ENCODE measurements around the gene KIAA1210.

The KIAA1210 gene

GRCh38 chrX:119127650-119128049 lies at the start of gene KIAA1210:
KIAA1210 (minus strand) TSS chrX:119127812; CDS start chrX:119123642, 4,170 bp downstream.
- no peak for ATAC-seq
- DNase-seq (ENCODE audit: low spot score in 2 of 2) = no peak
- Mint-ChIP-seq H3K27ac (no peak within 1 kb of the TSS), H3K4me3 (no peak within 1 kb of the TSS), H3K4me1 (no peaks in the 10 kb centered on the region), H3K36me3 (no peaks in the 10 kb centered on the region), H3K9me3 (no peaks in the 10 kb centered on the region)

GRCh38 chrX:119177278-119177677 lies 49.7 kb upstream of the KIAA1210 start:
- Mint-ChIP-seq H3K27ac (no peak overlapping the region), H3K4me1 (no peaks in the 10 kb centered on the region), H3K9me3 (no peaks in the 10 kb centered on the region), H3K4me3 (no peak overlapping the region), H3K36me3 (no peaks in the 10 kb centered on the region)
- ATAC-seq (no peak), DNase-seq (ENCODE audit: low spot score in 2 of 2) (no peak)

- no peaks in the 10 kb centered on the region for H3K36me3 Mint-ChIP-seq
- H3K4me3 Mint-ChIP-seq = no peak overlapping the region
- no peaks in the 10 kb centered on the region for H3K9me3 Mint-ChIP-seq
- H3K27ac Mint-ChIP-seq = no peak overlapping the region
- ATAC-seq (no peak), DNase-seq (ENCODE audit: low spot score in 2 of 2) (no peak)
- no peaks in the 10 kb centered on the region for H3K4me1 Mint-ChIP-seq
Measured at GRCh38 chrX:119174900-119175299, 47.3 kb upstream of the KIAA1210 start.

GRCh38 chrX:119168104-119168503 lies 40.5 kb upstream of the KIAA1210 start:
- Mint-ChIP-seq H3K4me1 (no peaks in the 10 kb centered on the region), H3K4me3 (no peak overlapping the region), H3K27ac (no peak overlapping the region), H3K9me3 (no peaks in the 10 kb centered on the region), H3K36me3 (no peaks in the 10 kb centered on the region)
- DNase-seq (ENCODE audit: low spot score in 2 of 2) = no peak
- no peak for ATAC-seq

- Mint-ChIP-seq H3K9me3 (no peaks in the 10 kb centered on the region), H3K36me3 (no peaks in the 10 kb centered on the region), H3K27ac (no peak overlapping the region), H3K4me3 (no peak overlapping the region), H3K4me1 (no peaks in the 10 kb centered on the region)
- no peak for DNase-seq (ENCODE audit: low spot score in 2 of 2)
- no peak for ATAC-seq
Measured at GRCh38 chrX:119158226-119158625, 30.6 kb upstream of the KIAA1210 start.

GRCh38 chrX:119156241-119156640 lies 28.6 kb upstream of the KIAA1210 start:
- H3K27ac Mint-ChIP-seq = no peak overlapping the region
- no peak overlapping the region for H3K4me3 Mint-ChIP-seq
- H3K4me1 Mint-ChIP-seq = no peaks in the 10 kb centered on the region
- no peak for DNase-seq (ENCODE audit: low spot score in 2 of 2)
- H3K9me3 Mint-ChIP-seq = no peaks in the 10 kb centered on the region
- no peak for ATAC-seq
- no peaks in the 10 kb centered on the region for H3K36me3 Mint-ChIP-seq

DNA sequence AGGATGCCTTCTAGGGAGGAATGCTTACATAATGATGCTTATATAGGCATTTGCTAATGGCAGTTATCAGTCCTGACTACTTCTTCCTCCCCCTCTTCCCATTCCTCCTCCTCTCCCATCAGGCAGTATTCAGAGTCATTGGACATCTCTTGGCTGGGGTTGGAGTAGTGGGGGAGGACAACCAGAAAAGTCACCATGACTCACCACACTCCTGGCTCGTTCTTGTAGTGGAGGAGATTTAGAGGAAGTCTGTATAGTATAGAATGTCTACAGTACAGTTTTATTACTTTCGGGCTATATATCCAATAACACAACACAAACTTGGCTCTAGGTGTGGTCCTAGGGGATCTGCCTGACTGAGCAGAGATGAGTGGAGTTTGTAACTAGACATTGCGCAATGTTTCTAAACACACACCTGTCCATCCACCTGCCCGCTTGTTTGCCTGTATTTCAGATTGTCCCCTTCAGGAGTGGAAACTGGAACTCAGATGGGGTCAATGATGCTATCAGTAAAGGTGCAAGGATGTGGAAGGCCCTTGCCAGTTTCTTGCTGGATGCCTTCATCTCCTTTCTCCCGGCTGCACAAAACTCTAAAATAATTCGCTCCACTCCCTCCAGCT lies 27.9 kb upstream of the KIAA1210 start:
- Mint-ChIP-seq H3K4me1 (no peaks in the 10 kb centered on the region), H3K4me3 (no peak overlapping the region), H3K9me3 (no peaks in the 10 kb centered on the region), H3K27ac (no peak overlapping the region), H3K36me3 (no peaks in the 10 kb centered on the region)
- DNase-seq (ENCODE audit: low spot score in 2 of 2) (no peak), ATAC-seq (no peak)

DNA sequence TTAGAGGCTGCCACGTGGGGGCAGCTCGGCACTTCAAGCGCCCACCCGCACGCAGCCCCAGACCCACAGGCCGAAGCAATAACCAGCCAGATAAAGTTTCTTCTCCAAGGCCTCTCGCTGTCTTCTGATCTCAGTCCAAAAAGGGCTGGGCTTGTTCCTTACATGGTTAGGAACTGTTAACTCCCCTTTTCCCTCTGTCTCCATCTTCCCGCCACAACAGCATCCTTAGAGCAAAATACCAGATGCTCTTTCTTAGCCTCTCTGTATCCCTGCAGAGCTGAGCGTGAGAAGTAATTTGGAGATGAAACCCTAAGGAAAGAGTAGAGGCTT lies 23.4 kb upstream of the KIAA1210 start:
- H3K27ac Mint-ChIP-seq = no peak overlapping the region
- no peak for ATAC-seq
- H3K4me3 Mint-ChIP-seq = no peak overlapping the region
- DNase-seq (ENCODE audit: low spot score in 2 of 2) = no peak
- no peaks in the 10 kb centered on the region for H3K9me3 Mint-ChIP-seq
- H3K36me3 Mint-ChIP-seq = no peaks in the 10 kb centered on the region
- no peaks in the 10 kb centered on the region for H3K4me1 Mint-ChIP-seq

GRCh38 chrX:119150163-119151050 lies 22.8 kb upstream of the KIAA1210 start:
- Mint-ChIP-seq H3K36me3 (no peaks in the 10 kb centered on the region), H3K27ac (no peak overlapping the region), H3K4me3 (no peak overlapping the region), H3K4me1 (no peaks in the 10 kb centered on the region), H3K9me3 (no peaks in the 10 kb centered on the region)
- DNase-seq (ENCODE audit: low spot score in 2 of 2) (no peak), ATAC-seq (no peak)

DNA sequence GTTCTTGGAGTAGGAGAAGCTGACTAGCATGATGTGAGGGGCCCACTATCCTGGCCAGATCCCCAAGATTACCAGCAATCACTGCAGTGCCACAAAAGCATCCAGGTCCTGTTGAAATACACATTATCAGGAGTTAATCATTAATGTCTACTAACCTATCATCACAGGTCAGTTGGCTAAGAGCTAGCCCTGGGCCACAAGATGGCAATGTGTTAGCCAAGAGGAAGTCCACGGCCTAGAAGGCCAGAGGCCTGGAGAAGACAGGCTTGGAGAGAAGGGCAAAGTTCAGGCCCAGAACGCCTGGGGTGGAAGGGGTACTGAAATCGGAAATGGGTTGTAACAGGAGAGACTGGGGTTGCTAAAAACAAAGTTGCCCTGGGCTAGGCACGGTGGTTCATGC lies 19.9 kb upstream of the KIAA1210 start:
- ATAC-seq = no peak
- no peak overlapping the region for H3K4me3 Mint-ChIP-seq
- DNase-seq (ENCODE audit: low spot score in 2 of 2) = no peak
- H3K27ac Mint-ChIP-seq = no peak overlapping the region
- no peaks in the 10 kb centered on the region for H3K9me3 Mint-ChIP-seq
- H3K36me3 Mint-ChIP-seq = no peaks in the 10 kb centered on the region
- H3K4me1 Mint-ChIP-seq = no peaks in the 10 kb centered on the region

DNA sequence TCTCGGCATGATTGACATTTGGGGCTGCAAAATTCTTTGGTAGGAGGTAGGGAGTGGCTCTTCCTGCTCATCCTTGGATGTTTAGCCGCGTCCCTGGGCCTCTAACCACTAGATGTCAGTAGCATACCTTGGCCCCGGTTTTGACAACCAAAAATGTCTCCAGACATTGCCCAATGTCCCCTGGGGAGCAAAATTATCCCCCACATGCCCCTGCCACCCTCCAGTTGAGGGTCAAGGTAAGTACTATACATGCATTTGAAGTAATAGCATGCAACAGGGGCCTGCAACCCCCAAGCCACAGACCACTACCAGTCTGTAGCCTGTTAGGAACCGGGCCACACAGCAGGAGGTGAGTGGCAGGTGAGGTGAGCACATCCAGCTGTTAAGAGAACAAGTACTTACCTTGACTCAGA lies 17.6 kb upstream of the KIAA1210 start:
- no peaks in the 10 kb centered on the region for H3K36me3 Mint-ChIP-seq
- DNase-seq (ENCODE audit: low spot score in 2 of 2) = no peak
- H3K27ac Mint-ChIP-seq = no peak overlapping the region
- ATAC-seq = no peak
- H3K4me3 Mint-ChIP-seq = no peak overlapping the region
- no peaks in the 10 kb centered on the region for H3K4me1 Mint-ChIP-seq
- H3K9me3 Mint-ChIP-seq = no peaks in the 10 kb centered on the region

DNA sequence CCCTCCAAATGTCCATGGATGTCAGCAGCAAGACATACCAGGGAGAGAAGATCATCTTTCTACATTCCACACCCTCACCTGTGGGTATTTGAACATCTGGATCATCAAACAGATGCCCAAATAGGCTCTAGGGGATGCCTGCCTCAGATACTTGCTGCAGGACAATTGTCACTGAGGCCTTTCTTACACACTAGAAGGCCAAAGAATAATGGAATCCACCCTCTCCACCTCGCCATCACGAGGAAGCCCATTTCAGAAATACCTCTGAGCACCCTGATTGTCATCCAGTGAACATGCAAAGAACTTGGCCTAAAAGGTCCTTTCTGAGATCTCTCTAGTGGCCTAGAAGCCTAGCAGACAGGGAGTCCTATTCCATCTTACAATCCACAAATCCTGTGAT lies 6.9 kb upstream of the KIAA1210 start:
- no peaks in the 10 kb centered on the region for H3K9me3 Mint-ChIP-seq
- DNase-seq (ENCODE audit: low spot score in 2 of 2) = no peak
- ATAC-seq = no peak
- H3K4me1 Mint-ChIP-seq = no peaks in the 10 kb centered on the region
- H3K4me3 Mint-ChIP-seq = no peak overlapping the region
- H3K36me3 Mint-ChIP-seq = no peaks in the 10 kb centered on the region
- no peak overlapping the region for H3K27ac Mint-ChIP-seq

DNA sequence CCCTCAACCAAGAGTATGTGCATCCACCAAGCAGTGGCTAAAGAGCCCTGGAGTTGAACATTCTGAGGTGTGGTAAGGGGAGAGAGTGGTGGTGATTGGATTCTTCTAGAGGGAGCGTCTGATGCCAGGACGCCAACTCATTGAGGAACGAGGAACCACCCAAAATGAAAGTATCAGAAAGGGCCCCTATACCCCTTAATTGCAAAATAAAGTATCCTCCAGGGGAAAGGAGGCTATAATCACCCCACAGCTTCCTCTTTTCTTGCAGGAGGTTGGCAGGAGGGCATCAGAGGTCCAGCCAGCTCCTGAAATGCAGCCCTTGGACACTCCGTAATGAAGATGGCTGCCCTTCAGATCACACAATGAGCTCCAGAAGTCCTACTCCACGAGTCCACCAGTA lies 5.3 kb upstream of the KIAA1210 start:
- Mint-ChIP-seq H3K27ac (no peak overlapping the region), H3K9me3 (no peaks in the 10 kb centered on the region), H3K36me3 (no peaks in the 10 kb centered on the region), H3K4me3 (no peak overlapping the region), H3K4me1 (no peaks in the 10 kb centered on the region)
- no peak for DNase-seq (ENCODE audit: low spot score in 2 of 2)
- ATAC-seq = no peak

- DNase-seq (ENCODE audit: low spot score in 2 of 2) = no peak
- Mint-ChIP-seq H3K36me3 (no peaks in the 10 kb centered on the region), H3K27ac (no peak overlapping the region), H3K4me3 (no peak overlapping the region), H3K4me1 (no peaks in the 10 kb centered on the region), H3K9me3 (no peaks in the 10 kb centered on the region)
- ATAC-seq = no peak
Measured at GRCh38 chrX:119132316-119132715, 4.7 kb upstream of the KIAA1210 start.

DNA sequence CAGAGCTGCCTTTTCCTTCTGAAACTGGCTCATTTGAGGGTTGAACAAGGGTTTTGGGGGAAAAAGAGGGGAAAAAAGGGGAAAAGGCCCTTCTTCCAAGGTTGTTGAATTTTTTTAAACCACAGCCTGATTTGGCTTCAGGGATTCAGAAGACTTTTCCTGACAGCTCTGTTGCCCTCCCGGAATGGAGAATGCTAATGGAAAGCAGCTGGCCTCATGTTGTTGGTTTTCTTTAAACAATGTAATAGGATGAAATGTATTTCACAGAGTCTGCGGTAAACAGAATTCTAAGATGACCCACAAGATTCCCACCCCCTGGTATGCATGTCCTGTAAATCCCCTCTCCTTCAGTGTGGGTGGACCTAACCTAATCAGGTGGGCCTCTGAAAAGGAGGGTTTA lies 3.3 kb upstream of the KIAA1210 start:
- Mint-ChIP-seq H3K4me1 (no peaks in the 10 kb centered on the region), H3K27ac (no peak overlapping the region), H3K36me3 (no peaks in the 10 kb centered on the region), H3K4me3 (no peak overlapping the region), H3K9me3 (no peaks in the 10 kb centered on the region)
- DNase-seq (ENCODE audit: low spot score in 2 of 2) = no peak
- ATAC-seq = no peak

DNA sequence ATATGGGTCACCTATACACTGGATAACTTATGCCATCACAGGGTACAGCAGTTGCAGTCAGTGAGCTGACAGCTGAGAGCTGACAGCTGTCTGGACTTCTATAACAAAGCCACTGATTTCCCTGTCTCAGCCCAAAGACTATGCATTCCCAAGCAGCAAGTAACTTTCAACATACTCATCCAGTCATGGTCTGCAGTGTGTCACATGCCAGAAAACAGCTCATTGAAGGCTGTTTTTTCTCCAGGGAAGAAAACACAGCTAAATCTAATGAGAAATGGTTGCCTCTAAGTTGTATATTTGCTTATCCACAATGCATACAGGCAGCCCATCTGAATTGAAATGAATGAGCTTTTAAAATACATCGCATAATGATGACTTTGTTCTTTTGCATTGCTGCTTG lies 6.3 kb downstream of the KIAA1210 start:
- DNase-seq (ENCODE audit: low spot score in 2 of 2) (no peak), ATAC-seq (no peak)
- Mint-ChIP-seq H3K4me1 (no peaks in the 10 kb centered on the region), H3K9me3 (no peaks in the 10 kb centered on the region), H3K27ac (no peak overlapping the region), H3K4me3 (no peak overlapping the region), H3K36me3 (no peaks in the 10 kb centered on the region)

Data from stimulated activated effector memory CD8-positive, alpha-beta T cell treated with anti-CD3 and anti-CD28 coated beads, Interleukin-12 subunit alpha, Interleukin-12 subunit beta, amount 100 ng/mL, for 72 hours (primary cell).